Measurements from ENCODE around the gene GCNT1.

Gene GCNT1

GRCh38 chr9:76415154-76415553 is 43.8 kb upstream of the GCNT1 start:
- no peak overlapping the region for H2BK5ac ChIP-seq (ENCODE audit: low read depth, low read length, poor library complexity)
- H3K79me2 ChIP-seq (ENCODE audit: control insufficient read depth, insufficient read depth, low read length, poor library complexity), result no peaks in the 10 kb centered on the region
- no peak overlapping the region for H3K14ac ChIP-seq (ENCODE audit: low read length)
- H3K23ac ChIP-seq (ENCODE audit: low read length), result no peak overlapping the region
- no peaks in the 10 kb centered on the region for H3K79me1 ChIP-seq (ENCODE audit: low read length)
- no peaks in the 10 kb centered on the region for H3K9me3 ChIP-seq (ENCODE audit: insufficient read depth, low read depth, low read length)
- no peak overlapping the region for H3K4me2 ChIP-seq (ENCODE audit: low read length)
- H3K18ac ChIP-seq (ENCODE audit: low read length), result no peak overlapping the region
- no peak overlapping the region for H4K8ac ChIP-seq (ENCODE audit: low read depth, low read length)
- no peaks in the 10 kb centered on the region for H3K4me1 ChIP-seq (ENCODE audit: control insufficient read depth in 1 of 2, insufficient read depth in 2 of 2, low read length in 2 of 2)
- H3K36me3 ChIP-seq (ENCODE audit: control insufficient read depth in 1 of 2, insufficient read depth in 2 of 2, low read length in 2 of 2), result no peaks in the 10 kb centered on the region
- no peak overlapping the region for H2AK5ac ChIP-seq (ENCODE audit: low read length)
- no peak overlapping the region for H3K4ac ChIP-seq (ENCODE audit: low read depth, low read length)
- H3K27ac ChIP-seq (ENCODE audit: low read depth, low read length), result no peak overlapping the region
- H2BK120ac ChIP-seq (ENCODE audit: insufficient read depth, low read length, poor library complexity), result no peak overlapping the region
- no CpG with 5 or more reads among the region's 2 CpGs for WGBS (ENCODE audit: extremely low coverage, insufficient coverage, insufficient read length)
- no peak overlapping the region for H2BK12ac ChIP-seq (ENCODE audit: low read length)
- no peaks in the 10 kb centered on the region for H3K27me3 ChIP-seq (ENCODE audit: insufficient read depth, low read length)
- no peak for DNase-seq
- H4K91ac ChIP-seq (ENCODE audit: low read depth, low read length), result no peak overlapping the region
- H3K9ac ChIP-seq (ENCODE audit: low read length), result no peak overlapping the region
- no peak overlapping the region for H2AFZ ChIP-seq (ENCODE audit: insufficient read depth, low read length, poor library complexity)
- no peak overlapping the region for H3K4me3 ChIP-seq (ENCODE audit: low read depth, low read length)
- H4K12ac ChIP-seq (ENCODE audit: low read depth, low read length), result no peak overlapping the region

GRCh38 chr9:76415731-76416130 is 43.3 kb upstream of the GCNT1 start:
- H3K27me3 ChIP-seq (ENCODE audit: insufficient read depth, low read length), result no peaks in the 10 kb centered on the region
- no peak overlapping the region for H4K8ac ChIP-seq (ENCODE audit: low read depth, low read length)
- no peaks in the 10 kb centered on the region for H3K9me3 ChIP-seq (ENCODE audit: insufficient read depth, low read depth, low read length)
- H2BK12ac ChIP-seq (ENCODE audit: low read length), result no peak overlapping the region
- no peaks in the 10 kb centered on the region for H3K79me1 ChIP-seq (ENCODE audit: low read length)
- no peak overlapping the region for H3K9ac ChIP-seq (ENCODE audit: low read length)
- no peak overlapping the region for H3K4me2 ChIP-seq (ENCODE audit: low read length)
- no peaks in the 10 kb centered on the region for H3K4me1 ChIP-seq (ENCODE audit: control insufficient read depth in 1 of 2, insufficient read depth in 2 of 2, low read length in 2 of 2)
- H3K14ac ChIP-seq (ENCODE audit: low read length), result no peak overlapping the region
- H2AK5ac ChIP-seq (ENCODE audit: low read length), result no peak overlapping the region
- no peak overlapping the region for H3K4ac ChIP-seq (ENCODE audit: low read depth, low read length)
- no peak for DNase-seq
- H3K27ac ChIP-seq (ENCODE audit: low read depth, low read length), result no peak overlapping the region
- no peak overlapping the region for H4K12ac ChIP-seq (ENCODE audit: low read depth, low read length)
- no peak overlapping the region for H3K4me3 ChIP-seq (ENCODE audit: low read depth, low read length)
- no peak overlapping the region for H2AFZ ChIP-seq (ENCODE audit: insufficient read depth, low read length, poor library complexity)
- no peaks in the 10 kb centered on the region for H3K36me3 ChIP-seq (ENCODE audit: control insufficient read depth in 1 of 2, insufficient read depth in 2 of 2, low read length in 2 of 2)
- no peaks in the 10 kb centered on the region for H3K79me2 ChIP-seq (ENCODE audit: control insufficient read depth, insufficient read depth, low read length, poor library complexity)
- no peak overlapping the region for H3K18ac ChIP-seq (ENCODE audit: low read length)
- H2BK120ac ChIP-seq (ENCODE audit: insufficient read depth, low read length, poor library complexity), result no peak overlapping the region
- H4K91ac ChIP-seq (ENCODE audit: low read depth, low read length), result no peak overlapping the region
- no peak overlapping the region for H2BK5ac ChIP-seq (ENCODE audit: low read depth, low read length, poor library complexity)
- H3K23ac ChIP-seq (ENCODE audit: low read length), result no peak overlapping the region

GRCh38 chr9:76417394-76417793 is 41.6 kb upstream of the GCNT1 start:
- no peak overlapping the region for H2BK12ac ChIP-seq (ENCODE audit: low read length)
- DNase-seq, result no peak
- no peaks in the 10 kb centered on the region for H3K79me1 ChIP-seq (ENCODE audit: low read length)
- H4K91ac ChIP-seq (ENCODE audit: low read depth, low read length), result no peak overlapping the region
- H3K9me3 ChIP-seq (ENCODE audit: insufficient read depth, low read depth, low read length), result no peaks in the 10 kb centered on the region
- no peak overlapping the region for H3K14ac ChIP-seq (ENCODE audit: low read length)
- WGBS (ENCODE audit: extremely low coverage, insufficient coverage, insufficient read length), result no CpG with 5 or more reads among the region's 1 CpG
- no peak overlapping the region for H3K9ac ChIP-seq (ENCODE audit: low read length)
- no peak overlapping the region for H2BK120ac ChIP-seq (ENCODE audit: insufficient read depth, low read length, poor library complexity)
- H2BK5ac ChIP-seq (ENCODE audit: low read depth, low read length, poor library complexity), result no peak overlapping the region
- H3K4me1 ChIP-seq (ENCODE audit: control insufficient read depth in 1 of 2, insufficient read depth in 2 of 2, low read length in 2 of 2), result no peaks in the 10 kb centered on the region
- no peak overlapping the region for H3K4ac ChIP-seq (ENCODE audit: low read depth, low read length)
- H3K27me3 ChIP-seq (ENCODE audit: insufficient read depth, low read length), result no peaks in the 10 kb centered on the region
- H3K79me2 ChIP-seq (ENCODE audit: control insufficient read depth, insufficient read depth, low read length, poor library complexity), result no peaks in the 10 kb centered on the region
- no peak overlapping the region for H3K4me2 ChIP-seq (ENCODE audit: low read length)
- no peak overlapping the region for H4K12ac ChIP-seq (ENCODE audit: low read depth, low read length)
- no peak overlapping the region for H4K8ac ChIP-seq (ENCODE audit: low read depth, low read length)
- H2AFZ ChIP-seq (ENCODE audit: insufficient read depth, low read length, poor library complexity), result no peak overlapping the region
- H3K36me3 ChIP-seq (ENCODE audit: control insufficient read depth in 1 of 2, insufficient read depth in 2 of 2, low read length in 2 of 2), result no peaks in the 10 kb centered on the region
- no peak overlapping the region for H3K18ac ChIP-seq (ENCODE audit: low read length)
- no peak overlapping the region for H2AK5ac ChIP-seq (ENCODE audit: low read length)
- H3K23ac ChIP-seq (ENCODE audit: low read length), result no peak overlapping the region
- no peak overlapping the region for H3K27ac ChIP-seq (ENCODE audit: low read depth, low read length)
- H3K4me3 ChIP-seq (ENCODE audit: low read depth, low read length), result no peak overlapping the region

- H3K9ac ChIP-seq (ENCODE audit: low read length), result no peak overlapping the region
- H3K27me3 ChIP-seq (ENCODE audit: insufficient read depth, low read length), result no peaks in the 10 kb centered on the region
- no peak overlapping the region for H3K27ac ChIP-seq (ENCODE audit: low read depth, low read length)
- H4K8ac ChIP-seq (ENCODE audit: low read depth, low read length), result no peak overlapping the region
- no peak overlapping the region for H3K4ac ChIP-seq (ENCODE audit: low read depth, low read length)
- no peak overlapping the region for H3K14ac ChIP-seq (ENCODE audit: low read length)
- H3K4me3 ChIP-seq (ENCODE audit: low read depth, low read length), result no peak overlapping the region
- H2BK120ac ChIP-seq (ENCODE audit: insufficient read depth, low read length, poor library complexity), result no peak overlapping the region
- peak in 1 of 2 donors; percentile 67 for DNase-seq
- no peak overlapping the region for H3K18ac ChIP-seq (ENCODE audit: low read length)
- H3K79me1 ChIP-seq (ENCODE audit: low read length), result no peaks in the 10 kb centered on the region
- no peak overlapping the region for H2AK5ac ChIP-seq (ENCODE audit: low read length)
- no peaks in the 10 kb centered on the region for H3K36me3 ChIP-seq (ENCODE audit: control insufficient read depth in 1 of 2, insufficient read depth in 2 of 2, low read length in 2 of 2)
- H3K4me2 ChIP-seq (ENCODE audit: low read length), result no peak overlapping the region
- no peak overlapping the region for H2AFZ ChIP-seq (ENCODE audit: insufficient read depth, low read length, poor library complexity)
- H2BK12ac ChIP-seq (ENCODE audit: low read length), result no peak overlapping the region
- H3K4me1 ChIP-seq (ENCODE audit: control insufficient read depth in 1 of 2, insufficient read depth in 2 of 2, low read length in 2 of 2), result no peaks in the 10 kb centered on the region
- no peaks in the 10 kb centered on the region for H3K79me2 ChIP-seq (ENCODE audit: control insufficient read depth, insufficient read depth, low read length, poor library complexity)
- H3K23ac ChIP-seq (ENCODE audit: low read length), result no peak overlapping the region
- H4K12ac ChIP-seq (ENCODE audit: low read depth, low read length), result no peak overlapping the region
- no peaks in the 10 kb centered on the region for H3K9me3 ChIP-seq (ENCODE audit: insufficient read depth, low read depth, low read length)
- H4K91ac ChIP-seq (ENCODE audit: low read depth, low read length), result no peak overlapping the region
- whole genome bisulfite sequencing (ENCODE audit: extremely low coverage, insufficient coverage, insufficient read length), result no CpG with 5 or more reads among the region's 2 CpGs
- no peak overlapping the region for H2BK5ac ChIP-seq (ENCODE audit: low read depth, low read length, poor library complexity)
These were observed 39.1 kb upstream of the GCNT1 start for GRCh38 chr9:76419782-76420380.
